NCI-H2227 (cell line): ENCODE data around the gene DSTYK.
"Not testable (repeated sequence)": the region's sequence is repeated elsewhere in the genome, so short reads cannot be mapped to it uniquely, and the experiment has no call there.

Experiments used
- DNase-seq: peaks from one replicate; lab custom pipeline; 2025; ENCODE audit not compliant: unreplicated experiment; lab: John Stamatoyannopoulos, UW

The DSTYK gene

GRCh38 chr1:205217418-205217817 lies 5.9 kb upstream of the DSTYK start:
- no peak for DNase-seq

- no peak for DNase-seq
Measured at GRCh38 chr1:205216588-205216987, 5.1 kb upstream of the DSTYK start.

- no peak for DNase-seq
Measured at GRCh38 chr1:205214756-205215155, 3.3 kb upstream of the DSTYK start.

GRCh38 chr1:205211839-205212536 lies 486 bp upstream of the DSTYK start:
- DNase-seq: peak; percentile 36

GRCh38 chr1:205210756-205211168 lies 740 bp downstream of the DSTYK start:
- DNase-seq: peak; percentile 47

GRCh38 chr1:205208811-205209210 lies 2.7 kb downstream of the DSTYK start:
- DNase-seq: no peak

GRCh38 chr1:205205055-205205454 lies 6.4 kb downstream of the DSTYK start:
- no peak for DNase-seq

GRCh38 chr1:205204552-205204951 lies 7.0 kb downstream of the DSTYK start:
- DNase-seq: no peak

GRCh38 chr1:205199931-205200299 lies 11.6 kb downstream of the DSTYK start:
- DNase-seq: no peak

GRCh38 chr1:205199090-205199930 lies 12.2 kb downstream of the DSTYK start:
- no peak for DNase-seq

GRCh38 chr1:205192287-205192686 lies 19.2 kb downstream of the DSTYK start:
- no peak for DNase-seq

GRCh38 chr1:205191622-205192021 lies 19.9 kb downstream of the DSTYK start:
- DNase-seq: no peak

- DNase-seq: no peak
Measured at GRCh38 chr1:205190845-205191577, 20.5 kb downstream of the DSTYK start.

- DNase-seq: no peak
Measured at GRCh38 chr1:205189131-205189530, 22.4 kb downstream of the DSTYK start.

- DNase-seq: no peak
Measured at GRCh38 chr1:205188596-205188995, 22.9 kb downstream of the DSTYK start.

- no peak for DNase-seq
Measured at GRCh38 chr1:205188098-205188497, 23.4 kb downstream of the DSTYK start.

- DNase-seq: no peak
Measured at GRCh38 chr1:205187420-205187819, 24.1 kb downstream of the DSTYK start.

GRCh38 chr1:205186191-205186590 lies 25.3 kb downstream of the DSTYK start:
- no peak for DNase-seq

GRCh38 chr1:205183676-205184335 lies 27.7 kb downstream of the DSTYK start:
- no peak for DNase-seq

- DNase-seq: no peak
Measured at GRCh38 chr1:205182930-205183329, 28.6 kb downstream of the DSTYK start.

- DNase-seq: not testable (repeated sequence)
Measured at GRCh38 chr1:205180331-205180730, 31.2 kb downstream of the DSTYK start.
